Endodermal cell (in vitro differentiated cells): ENCODE measurements around the gene IFI16. TPM values are rescaled to one million over a fixed set of nuclear protein-coding genes. Genes with fewer than 3 reads are reported as not detected.

ENCODE experiments used
- DNase-seq: peaks from one replicate; pipeline ENCODE4 v3.0.0-alpha.2; 2017
- H3K27ac ChIP-seq: 2 replicates; pipeline ENCODE4 v1.5.1; 2013; ENCODE audit warnings: mild to moderate bottlenecking, low read depth, low read length, moderate library complexity
- H3K27me3 ChIP-seq: 2 replicates; pipeline ENCODE4 v1.6.1; 2013; ENCODE audit warnings: mild to moderate bottlenecking, low read length, moderate library complexity; ENCODE audit not compliant: insufficient read depth, control insufficient read depth, poor library complexity, severe bottlenecking
- H3K36me3 ChIP-seq: 2 replicates; pipeline ENCODE4 v1.7.0; 2013; ENCODE audit warnings: mild to moderate bottlenecking, low read length, moderate library complexity; ENCODE audit not compliant: control insufficient read depth, insufficient read depth
- H3K4me1 ChIP-seq: one replicate; pipeline ENCODE4 v1.7.0; 2013; ENCODE audit warnings: low read length; ENCODE audit not compliant: control insufficient read depth, insufficient read depth
- H3K4me3 ChIP-seq: 2 replicates; pipeline ENCODE4 v1.5.1; 2013; ENCODE audit warnings: mild to moderate bottlenecking, low read length, moderate library complexity
- H3K9ac ChIP-seq: 2 replicates; pipeline ENCODE4 v1.6.1; 2013; ENCODE audit warnings: mild to moderate bottlenecking, low read length, moderate library complexity; ENCODE audit not compliant: poor library complexity, severe bottlenecking; ENCODE audit errors: extremely low read depth
- H3K9me3 ChIP-seq: 2 replicates; pipeline ENCODE4 v1.6.1; 2013; ENCODE audit warnings: mild to moderate bottlenecking, low read length, moderate library complexity; ENCODE audit not compliant: control insufficient read depth
- H3K27ac Mint-ChIP-seq: 2 replicates; pipeline ENCODE4 v1.8.0; 2020; ENCODE audit warnings: mixed read lengths
- H3K27me3 Mint-ChIP-seq: 2 replicates; pipeline ENCODE4 v1.8.0; 2021; ENCODE audit warnings: mild to moderate bottlenecking, mixed read lengths; ENCODE audit not compliant: insufficient read depth
- H3K36me3 Mint-ChIP-seq: 2 replicates; pipeline ENCODE4 v1.8.0; 2020; ENCODE audit warnings: low read depth, mixed read lengths
- H3K4me1 Mint-ChIP-seq: 2 replicates; pipeline ENCODE4 v1.8.0; 2020; ENCODE audit warnings: mixed read lengths
- H3K4me3 Mint-ChIP-seq: 2 replicates; pipeline ENCODE4 v1.8.0; 2020; ENCODE audit warnings: mild to moderate bottlenecking, moderate library complexity, mixed read lengths
- H3K9me3 Mint-ChIP-seq: 2 replicates; pipeline ENCODE4 v1.8.0; 2020; ENCODE audit warnings: mild to moderate bottlenecking, mixed read lengths
- CTCF ChIP-seq: fragments of 200-600 bp; sonication (generic); conservative IDR thresholded peaks from 2 replicates; pipeline ENCODE4 v1.5.0; 2021; ENCODE audit warnings: antibody characterized with exemption, mild to moderate bottlenecking
- WGBS, 2 experiments: methylation state at CpG; one replicate each; pipeline versions ENCODE4 v1.1.5 to v1.1.7; 2013; ENCODE audit warnings: missing lambda C conversion rate in 2 of 2, mixed read lengths in 1 of 2; ENCODE audit not compliant: insufficient coverage in 1 of 2, insufficient read length in 1 of 2; 5-methylcytosine and 5-hydroxymethylcytosine counted together
- total RNA-seq, 2 donors: library from RNA; stranded (reverse); fragmentation: NEBNext Ultra II Directional in 1 of 2; extraction: Animal tissue kit (Norgen Biotek cat#: 25700) in 1 of 2; gene quantifications; 2 replicates in 1 of 2; 3 replicates in 1 of 2; pipeline ENCODE4 v1.2.1, GENCODE V29; 2021

The IFI16 gene
- total RNA-seq, 2 donors from 2014 or later, result 10.4 to 11.9 TPM

GRCh38 chr1:159007726-159008125, 2.0 kb upstream of the IFI16 start:
- H3K4me3 ChIP-seq, result no peak overlapping the region
- no peak overlapping the region for H3K9ac ChIP-seq
- no peaks in the 10 kb centered on the region for H3K9me3 ChIP-seq
- Mint-ChIP-seq H3K27me3 (no peaks in the 10 kb centered on the region), H3K36me3 (no peaks in the 10 kb centered on the region), H3K9me3 (no peaks in the 10 kb centered on the region), H3K4me3 (no peak overlapping the region), H3K27ac (no peak overlapping the region), H3K4me1 (peaks cover 54% of the 10 kb centered on the region)
- no peak overlapping the region for H3K27ac ChIP-seq
- no peak for TF ChIP-seq CTCF
- no peaks in the 10 kb centered on the region for H3K27me3 ChIP-seq
- peaks cover 19% of the 10 kb centered on the region for H3K4me1 ChIP-seq
- no peak for DNase-seq
- H3K36me3 ChIP-seq, result no peaks in the 10 kb centered on the region

GRCh38 chr1:159008744-159009188, 941 bp upstream of the IFI16 start:
- Histone ChIP-seq H3K4me3 (no peak overlapping the region), H3K4me1 (peaks cover 19% of the 10 kb centered on the region), H3K27me3 (no peaks in the 10 kb centered on the region), H3K27ac (no peak overlapping the region), H3K9ac (no peak overlapping the region), H3K9me3 (no peaks in the 10 kb centered on the region), H3K36me3 (no peaks in the 10 kb centered on the region)
- Mint-ChIP-seq H3K9me3 (no peaks in the 10 kb centered on the region), H3K4me1 (peaks cover 52% of the 10 kb centered on the region), H3K27ac (no peak overlapping the region), H3K27me3 (no peaks in the 10 kb centered on the region), H3K36me3 (peaks cover 1% of the 10 kb centered on the region), H3K4me3 (no peak overlapping the region)
- DNase-seq, result no peak
- no peak for TF ChIP-seq CTCF
- 86 to 95% methylated on average over 3 to 4 of the region's 4 CpGs for WGBS, 2 experiments

- 93% methylated on average over 2 of the region's 2 CpGs; no CpG with 5 or more reads in 1 of the 2 experiments for WGBS, 2 experiments
- peaks cover 1% of the 10 kb centered on the region for H3K36me3 Mint-ChIP-seq
- Histone ChIP-seq H3K27ac (no peak overlapping the region), H3K27me3 (no peaks in the 10 kb centered on the region), H3K9ac (no peak overlapping the region), H3K9me3 (no peaks in the 10 kb centered on the region), H3K4me1 (peaks cover 19% of the 10 kb centered on the region), H3K4me3 (no peak overlapping the region), H3K36me3 (no peaks in the 10 kb centered on the region)
- no peak for DNase-seq
- H3K27me3 Mint-ChIP-seq, result no peaks in the 10 kb centered on the region
- no peak overlapping the region for H3K27ac Mint-ChIP-seq
- no peak for TF ChIP-seq CTCF
- peaks cover 51% of the 10 kb centered on the region for H3K4me1 Mint-ChIP-seq
- no peaks in the 10 kb centered on the region for H3K9me3 Mint-ChIP-seq
- H3K4me3 Mint-ChIP-seq, result no peak overlapping the region
These were observed 420 bp upstream of the IFI16 start for GRCh38 chr1:159009287-159009686.
